Type B pancreatic cell (in vitro differentiated cells): ENCODE data around the gene STAG1. TPM values are rescaled to one million over a fixed set of nuclear protein-coding genes. Genes with fewer than 3 reads are reported as not detected.
"Not testable (repeated sequence)": the region's sequence is repeated elsewhere in the genome, so short reads cannot be mapped to it uniquely, and the experiment has no call there.

Experiments
- DNase-seq: peaks from one replicate; pipeline ENCODE4 v3.0.0; 2021; ENCODE audit warnings: mixed read lengths; ENCODE audit not compliant: unreplicated experiment; ENCODE audit errors: extremely low spot score
- H3K27ac Mint-ChIP-seq: 2 replicates; pipeline ENCODE4 v1.8.0; 2021; ENCODE audit warnings: mild to moderate bottlenecking, mixed read lengths
- H3K27me3 Mint-ChIP-seq: 2 replicates; pipeline ENCODE4 v1.8.0; 2021; ENCODE audit warnings: mixed read lengths
- H3K36me3 Mint-ChIP-seq: 2 replicates; pipeline ENCODE4 v1.8.0; 2021; ENCODE audit warnings: mixed read lengths
- H3K4me1 Mint-ChIP-seq: one replicate; pipeline ENCODE4 v1.8.0; 2021; ENCODE audit warnings: mixed read lengths; ENCODE audit not compliant: unreplicated experiment
- H3K4me3 Mint-ChIP-seq: 2 replicates; pipeline ENCODE4 v1.8.0; 2021; ENCODE audit warnings: mild to moderate bottlenecking, mixed read lengths
- H3K9me3 Mint-ChIP-seq: 2 replicates; pipeline ENCODE4 v1.8.0; 2021; ENCODE audit warnings: mixed read lengths
- CTCF ChIP-seq: fragments of 200-600 bp; sonication (generic); conservative IDR thresholded peaks from 2 replicates; pipeline ENCODE4 v1.5.0; 2021; ENCODE audit warnings: antibody characterized with exemption, mild to moderate bottlenecking
- long read RNA-seq: library from polyadenylated mRNA; unstranded; transcript quantifications from one replicate; pipeline ENCODE4 v2.0.0, GENCODE V29; 2020
- total RNA-seq: library from RNA; stranded (reverse); gene quantifications from 2 replicates; pipeline ENCODE4 v1.2.1, GENCODE V29; 2021; ENCODE audit warnings: low replicate concordance

The STAG1 gene
- total RNA-seq: 33.7 and 45.5 TPM in 2 replicates
- long read RNA-seq, partial matches to known transcripts: 6 of 9 reads
- long read RNA-seq, other reads (novel, unspliced or antisense): 3 of 9 reads

GRCh38 chr3:136752172-136752421 lies at the start of gene STAG1:
STAG1 (minus strand) TSS chr3:136752378; CDS start chr3:136630898, 121,480 bp downstream.
- Mint-ChIP-seq H3K27me3 (no peaks in the 10 kb centered on the region), H3K9me3 (no peaks in the 10 kb centered on the region)

GRCh38 chr3:136801146-136801545 lies 49.0 kb upstream of the STAG1 start:
- H3K4me1 Mint-ChIP-seq: peaks cover 12% of the 10 kb centered on the region

More at GRCh38 chr3:136752172-136752421, at the start of gene STAG1:
- Mint-ChIP-seq H3K27ac (peak within 1 kb of the TSS; percentile 94), H3K36me3 (no peaks in the 10 kb centered on the region), H3K4me3 (peak within 1 kb of the TSS; percentile 90), H3K4me1 (peaks cover 31% of the 10 kb centered on the region)
- no peak for DNase-seq
- TF ChIP-seq CTCF: peak; percentile 97

GRCh38 chr3:136792556-136793330 lies 40.6 kb upstream of the STAG1 start:
- no peak for DNase-seq
- no peak for TF ChIP-seq CTCF
- Mint-ChIP-seq H3K4me1 (peaks cover 13% of the 10 kb centered on the region), H3K36me3 (no peaks in the 10 kb centered on the region), H3K9me3 (no peaks in the 10 kb centered on the region), H3K27me3 (peaks cover 4% of the 10 kb centered on the region), H3K27ac (no peak overlapping the region), H3K4me3 (no peak overlapping the region)

More at GRCh38 chr3:136801146-136801545, 49.0 kb upstream of the STAG1 start:
- H3K27ac Mint-ChIP-seq, H3K27me3 Mint-ChIP-seq, DNase-seq, H3K9me3 Mint-ChIP-seq, H3K4me3 Mint-ChIP-seq, H3K36me3 Mint-ChIP-seq: not testable (repeated sequence)

- no peak for DNase-seq
- Mint-ChIP-seq H3K36me3 (no peaks in the 10 kb centered on the region), H3K27me3 (peaks cover 4% of the 10 kb centered on the region), H3K9me3 (no peaks in the 10 kb centered on the region), H3K27ac (no peak overlapping the region), H3K4me1 (peaks cover 28% of the 10 kb centered on the region), H3K4me3 (no peak overlapping the region)
- TF ChIP-seq CTCF: no peak
These were observed 38.6 kb upstream of the STAG1 start for GRCh38 chr3:136790786-136791185.

GRCh38 chr3:136789976-136790375 lies 37.8 kb upstream of the STAG1 start:
- Mint-ChIP-seq H3K36me3 (no peaks in the 10 kb centered on the region), H3K9me3 (no peaks in the 10 kb centered on the region), H3K4me1 (peaks cover 28% of the 10 kb centered on the region), H3K27me3 (peaks cover 4% of the 10 kb centered on the region), H3K4me3 (no peak overlapping the region), H3K27ac (peak overlapping the region; percentile 50)
- no peak for TF ChIP-seq CTCF
- no peak for DNase-seq

GRCh38 chr3:136788154-136788553 lies 36.0 kb upstream of the STAG1 start:
- Mint-ChIP-seq H3K4me1 (peaks cover 28% of the 10 kb centered on the region), H3K36me3 (no peaks in the 10 kb centered on the region), H3K4me3 (no peak overlapping the region), H3K9me3 (no peaks in the 10 kb centered on the region), H3K27me3 (peaks cover 4% of the 10 kb centered on the region), H3K27ac (no peak overlapping the region)
- no peak for TF ChIP-seq CTCF
- DNase-seq: no peak
